HL-60 (cell line): ENCODE measurements around the gene TMCO4.
"Not testable (repeated sequence)": the region's sequence is repeated elsewhere in the genome, so short reads cannot be mapped to it uniquely, and the experiment has no call there.

Experiments used
- DNase-seq, 2 experiments: peaks; one replicate each; pipeline ENCODE4 v3.0.0-alpha.2; 2010 to 2020; ENCODE audit warnings: low read depth in 1 of 2, low spot score in 1 of 2
- H3K27ac ChIP-seq: fragments of 250-450 bp; sonication (Bioruptor Pico); replicated peaks from 2 replicates; pipeline ENCODE4 v1.5.1; 2020; ENCODE audit warnings: mild to moderate bottlenecking, moderate library complexity
- H3K27me3 ChIP-seq: fragments of 250-450 bp; sonication (Bioruptor Pico); 2 replicates; pipeline ENCODE4 v1.5.1; 2021; ENCODE audit warnings: mild to moderate bottlenecking, moderate library complexity; ENCODE audit not compliant: insufficient read depth, poor library complexity, severe bottlenecking
- H3K4me3 ChIP-seq: replicated peaks from 2 replicates; pipeline ENCODE4 v1.5.1; 2011; ENCODE audit warnings: mild to moderate bottlenecking, control low read depth, low read length; ENCODE audit not compliant: insufficient read depth
- GABPA ChIP-seq: IDR thresholded peaks from 2 replicates; pipeline ENCODE4 v1.6.1; 2012; ENCODE audit warnings: low read depth
- POLR2AphosphoS5 ChIP-seq: IDR thresholded peaks from 2 replicates; pipeline ENCODE4 v1.6.1; 2012; ENCODE audit warnings: low read depth
- SPI1 ChIP-seq: IDR thresholded peaks from 2 replicates; pipeline ENCODE4 v1.6.1; 2012; ENCODE audit warnings: low read depth, mild to moderate bottlenecking, borderline replicate concordance
- TF ChIP-seq, protein P1 (sequence below): IDR thresholded peaks from one replicate; pipeline ENCODE4 v1.5.1; 2011; ENCODE audit warnings: low read length, control low read depth, inconsistent platforms; ENCODE audit not compliant: insufficient read depth
- TF ChIP-seq, protein P2 (sequence below): IDR thresholded peaks from 2 replicates; pipeline ENCODE4 v1.6.1; 2012; ENCODE audit warnings: low read depth; ENCODE audit not compliant: insufficient replicate concordance

Gene TMCO4

DNA sequence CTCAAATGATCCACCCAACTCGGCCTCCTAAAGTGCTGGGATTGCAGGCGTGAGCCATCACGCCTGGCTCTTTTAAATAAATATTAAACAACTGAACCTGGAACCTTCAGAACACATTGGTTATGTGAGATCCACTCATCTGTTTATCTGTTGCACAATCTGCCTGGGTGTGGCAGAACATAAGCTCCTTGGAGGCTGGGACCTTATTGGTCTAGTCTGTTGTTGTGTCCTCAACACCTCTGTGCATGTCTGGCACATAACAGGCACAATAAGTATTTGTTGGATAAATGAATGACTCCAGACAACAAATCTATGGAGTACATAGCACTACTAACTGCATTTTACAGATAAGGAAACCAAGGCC lies 159.7 kb downstream of the TMCO4 start:
- DNase-seq: no peak
- no peak overlapping the region for H3K4me3 ChIP-seq
- no peak for TF ChIP-seq GABPA
- no peak for TF ChIP-seq POLR2AphosphoS5
- TF ChIP-seq, protein P1, sequence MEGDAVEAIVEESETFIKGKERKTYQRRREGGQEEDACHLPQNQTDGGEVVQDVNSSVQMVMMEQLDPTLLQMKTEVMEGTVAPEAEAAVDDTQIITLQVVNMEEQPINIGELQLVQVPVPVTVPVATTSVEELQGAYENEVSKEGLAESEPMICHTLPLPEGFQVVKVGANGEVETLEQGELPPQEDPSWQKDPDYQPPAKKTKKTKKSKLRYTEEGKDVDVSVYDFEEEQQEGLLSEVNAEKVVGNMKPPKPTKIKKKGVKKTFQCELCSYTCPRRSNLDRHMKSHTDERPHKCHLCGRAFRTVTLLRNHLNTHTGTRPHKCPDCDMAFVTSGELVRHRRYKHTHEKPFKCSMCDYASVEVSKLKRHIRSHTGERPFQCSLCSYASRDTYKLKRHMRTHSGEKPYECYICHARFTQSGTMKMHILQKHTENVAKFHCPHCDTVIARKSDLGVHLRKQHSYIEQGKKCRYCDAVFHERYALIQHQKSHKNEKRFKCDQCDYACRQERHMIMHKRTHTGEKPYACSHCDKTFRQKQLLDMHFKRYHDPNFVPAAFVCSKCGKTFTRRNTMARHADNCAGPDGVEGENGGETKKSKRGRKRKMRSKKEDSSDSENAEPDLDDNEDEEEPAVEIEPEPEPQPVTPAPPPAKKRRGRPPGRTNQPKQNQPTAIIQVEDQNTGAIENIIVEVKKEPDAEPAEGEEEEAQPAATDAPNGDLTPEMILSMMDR: no peak
- TF ChIP-seq SPI1: no peak
- TF ChIP-seq, protein P2, sequence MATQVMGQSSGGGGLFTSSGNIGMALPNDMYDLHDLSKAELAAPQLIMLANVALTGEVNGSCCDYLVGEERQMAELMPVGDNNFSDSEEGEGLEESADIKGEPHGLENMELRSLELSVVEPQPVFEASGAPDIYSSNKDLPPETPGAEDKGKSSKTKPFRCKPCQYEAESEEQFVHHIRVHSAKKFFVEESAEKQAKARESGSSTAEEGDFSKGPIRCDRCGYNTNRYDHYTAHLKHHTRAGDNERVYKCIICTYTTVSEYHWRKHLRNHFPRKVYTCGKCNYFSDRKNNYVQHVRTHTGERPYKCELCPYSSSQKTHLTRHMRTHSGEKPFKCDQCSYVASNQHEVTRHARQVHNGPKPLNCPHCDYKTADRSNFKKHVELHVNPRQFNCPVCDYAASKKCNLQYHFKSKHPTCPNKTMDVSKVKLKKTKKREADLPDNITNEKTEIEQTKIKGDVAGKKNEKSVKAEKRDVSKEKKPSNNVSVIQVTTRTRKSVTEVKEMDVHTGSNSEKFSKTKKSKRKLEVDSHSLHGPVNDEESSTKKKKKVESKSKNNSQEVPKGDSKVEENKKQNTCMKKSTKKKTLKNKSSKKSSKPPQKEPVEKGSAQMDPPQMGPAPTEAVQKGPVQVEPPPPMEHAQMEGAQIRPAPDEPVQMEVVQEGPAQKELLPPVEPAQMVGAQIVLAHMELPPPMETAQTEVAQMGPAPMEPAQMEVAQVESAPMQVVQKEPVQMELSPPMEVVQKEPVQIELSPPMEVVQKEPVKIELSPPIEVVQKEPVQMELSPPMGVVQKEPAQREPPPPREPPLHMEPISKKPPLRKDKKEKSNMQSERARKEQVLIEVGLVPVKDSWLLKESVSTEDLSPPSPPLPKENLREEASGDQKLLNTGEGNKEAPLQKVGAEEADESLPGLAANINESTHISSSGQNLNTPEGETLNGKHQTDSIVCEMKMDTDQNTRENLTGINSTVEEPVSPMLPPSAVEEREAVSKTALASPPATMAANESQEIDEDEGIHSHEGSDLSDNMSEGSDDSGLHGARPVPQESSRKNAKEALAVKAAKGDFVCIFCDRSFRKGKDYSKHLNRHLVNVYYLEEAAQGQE: no peak
- peaks cover 11% of the 10 kb centered on the region for H3K27me3 ChIP-seq
- H3K27ac ChIP-seq: no peak overlapping the region

DNA sequence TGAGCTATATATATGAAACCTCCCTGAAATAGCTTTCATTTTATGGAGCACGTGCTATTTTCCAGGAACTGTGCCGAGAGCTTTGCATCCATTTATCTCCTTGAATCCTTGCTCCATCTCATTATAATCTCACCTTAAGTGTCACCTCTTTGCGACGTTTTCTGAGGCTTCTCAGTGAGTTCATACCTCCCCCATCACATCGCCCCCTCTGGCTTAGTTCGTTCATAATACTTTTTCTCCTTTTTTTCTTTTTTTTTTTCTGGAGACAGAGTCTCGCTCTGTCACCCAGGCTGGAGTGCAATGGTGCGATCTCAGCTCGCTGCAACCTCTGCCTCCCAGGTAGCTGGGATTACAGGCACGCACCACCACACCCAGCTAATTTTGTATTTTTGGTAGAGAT lies 160.5 kb downstream of the TMCO4 start:
- not testable (repeated sequence) for H3K27ac ChIP-seq, H3K4me3 ChIP-seq, DNase-seq, H3K27me3 ChIP-seq

DNA sequence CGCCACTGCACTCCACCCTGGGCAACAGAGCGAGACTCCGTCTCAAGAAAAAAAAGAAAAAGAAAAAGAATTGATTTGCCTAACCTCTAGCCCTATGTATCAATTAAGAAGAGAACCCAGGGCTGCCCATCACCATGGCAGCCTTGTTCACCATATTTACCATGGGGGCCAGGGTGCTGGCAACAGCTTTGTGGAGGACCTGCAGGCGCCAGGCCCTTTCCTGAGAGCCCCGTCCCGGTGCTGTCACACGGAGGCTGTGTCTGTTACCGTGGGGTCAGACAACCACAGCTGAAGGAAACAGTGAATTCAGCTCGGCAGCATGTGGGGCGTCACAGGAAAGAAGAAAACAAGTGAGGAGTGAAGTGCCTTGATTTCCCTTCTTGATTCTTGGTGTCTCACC lies 162.1 kb downstream of the TMCO4 start:
- Histone ChIP-seq H3K27ac (no peak overlapping the region), H3K27me3 (no peaks in the 10 kb centered on the region), H3K4me3 (no peak overlapping the region)
- TF ChIP-seq SPI1 (no peak), POLR2AphosphoS5 (no peak), GABPA (no peak)
- TF ChIP-seq, protein P1: no peak
- TF ChIP-seq, protein P2: no peak
- DNase-seq: no peak

DNA sequence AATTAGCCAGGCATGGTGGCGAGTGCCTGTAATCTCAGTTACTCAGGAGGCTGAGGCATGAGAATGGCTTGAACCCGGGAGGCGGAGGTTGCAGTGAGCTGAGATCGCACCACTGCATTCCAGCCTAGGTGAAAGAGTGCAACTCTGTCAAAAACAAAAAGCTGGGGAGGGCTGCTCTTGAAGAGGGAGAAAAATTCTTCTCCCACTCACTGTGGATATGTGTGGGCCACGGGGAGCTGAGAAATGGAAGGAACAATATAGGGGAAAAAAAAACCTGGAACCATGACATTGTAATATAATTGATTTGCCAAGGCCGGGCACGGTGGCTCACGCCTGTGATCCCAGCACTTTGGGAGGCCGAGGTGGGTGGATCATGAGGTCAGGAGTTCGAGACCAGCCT lies 163.0 kb downstream of the TMCO4 start:
- H3K4me3 ChIP-seq, DNase-seq, H3K27me3 ChIP-seq, H3K27ac ChIP-seq: not testable (repeated sequence)

DNA sequence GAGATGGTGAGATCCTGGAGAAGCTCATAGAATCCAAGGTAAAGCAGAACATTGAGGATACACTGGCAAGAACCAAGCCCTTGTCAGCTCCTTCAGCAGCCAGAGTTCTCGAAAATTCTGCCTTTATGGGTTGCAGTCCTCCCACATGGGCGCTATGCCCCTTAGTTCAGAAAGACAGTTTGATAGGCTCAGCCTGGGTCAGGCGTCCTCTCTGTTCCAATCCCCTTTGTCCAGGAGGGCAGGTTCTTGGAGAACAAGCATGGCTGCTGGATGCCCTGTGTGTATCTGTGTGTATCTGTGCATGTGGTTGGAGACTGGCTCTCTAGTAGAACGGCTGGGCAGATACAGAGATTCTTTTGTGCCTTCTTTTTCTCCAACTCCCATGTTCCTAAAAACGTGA lies 163.7 kb downstream of the TMCO4 start:
- DNase-seq: no peak
- no peak overlapping the region for H3K27ac ChIP-seq
- TF ChIP-seq, protein P1: no peak
- no peak for TF ChIP-seq GABPA
- TF ChIP-seq, protein P2: no peak
- TF ChIP-seq POLR2AphosphoS5: no peak
- TF ChIP-seq SPI1: no peak
- H3K4me3 ChIP-seq: no peak overlapping the region
- no peaks in the 10 kb centered on the region for H3K27me3 ChIP-seq
